Muscle of arm (tissue), 12 donors: ENCODE results near the gene BCAP29. TPM values are rescaled to one million over a fixed set of nuclear protein-coding genes. Genes with fewer than 3 reads are reported as not detected.

Experiments used
- DNase-seq: peaks from one replicate; pipeline ENCODE4 v3.0.0-alpha.2; 2013
- polyA plus RNA-seq, 12 donors: library from polyadenylated mRNA; unstranded; fragments of 120-200 nt; gene quantifications; one replicate each; pipeline ENCODE4 v1.2.1, GENCODE V29; 2013; ENCODE audit not compliant: insufficient read length in 12 of 12

BCAP29 gene
- polyA plus RNA-seq, 12 donors, result 45.1 to 67.9 (median 59.3) TPM; not detected in 1

- peak; percentile 20 for DNase-seq
Measured at GRCh38 chr7:107661081-107661864, 81.2 kb downstream of the BCAP29 start.

- DNase-seq, result no peak
Measured at GRCh38 chr7:107661865-107662379, 81.9 kb downstream of the BCAP29 start.

- DNase-seq, result no peak
Measured at GRCh38 chr7:107663196-107663595, 83.2 kb downstream of the BCAP29 start.

GRCh38 chr7:107666790-107667189 is 86.7 kb downstream of the BCAP29 start:
- no peak for DNase-seq

GRCh38 chr7:107667341-107667740 is 87.3 kb downstream of the BCAP29 start:
- DNase-seq, result no peak

- DNase-seq, result no peak
Measured at GRCh38 chr7:107668296-107668695, 88.2 kb downstream of the BCAP29 start.

Other genes with a start within 250 kb of the BCAP29 start
- under 1 TPM in 7 of 12 donors, not detected in 5; 0.07 to 0.29 (median 0.15) TPM for gene GPR22, start 110.2 kb upstream of the BCAP29 start, polyA plus RNA-seq
- gene COG5, start 16.3 kb upstream of the BCAP29 start, polyA plus RNA-seq, result 10 to 100 TPM in 11 of 12 donors, not detected in 1; 15.3 to 38.3 (median 30.3) TPM
- gene DUS4L, start 16.3 kb upstream of the BCAP29 start, polyA plus RNA-seq, result 10 to 100 TPM in 5 of 12 donors, 1 to 10 TPM in 6, not detected in 1; 5.9 to 23.5 (median 8.7) TPM
- gene SLC26A4, start 80.6 kb downstream of the BCAP29 start, polyA plus RNA-seq, result 1 to 10 TPM in 4 of 12 donors, under 1 TPM in 6, not detected in 2; 0.50 to 1.6 (median 0.96) TPM
- gene CBLL1, start 163.9 kb downstream of the BCAP29 start, polyA plus RNA-seq, result 10 to 100 TPM in 11 of 12 donors, not detected in 1; 18.0 to 29.5 (median 21.2) TPM
- gene SLC26A3, start 223.0 kb downstream of the BCAP29 start, polyA plus RNA-seq, result 10 to 100 TPM in 1 of 12 donors, under 1 TPM in 1, not detected in 10; 0.25 to 26.6 TPM